Fibroblast of lung (primary cell): ENCODE results near the gene MYH9.

Experiments used
- EZH2 ChIP-seq: IDR thresholded peaks from 2 replicates; pipeline ENCODE4 v1.5.1; 2012; ENCODE audit warnings: low read length, control low read depth, mild to moderate bottlenecking; ENCODE audit errors: missing control alignments
- TF ChIP-seq, protein P1 (sequence below), 2 donors: IDR thresholded peaks in 1 of 2; conservative IDR thresholded peaks in 1 of 2; 1 replicate in 1 of 2; 2 replicates in 1 of 2; pipeline ENCODE4 v1.5.1; 2011 to 2012; ENCODE audit warnings: low read length in 2 of 2, control low read depth in 1 of 2, inconsistent platforms in 1 of 2, low read depth in 1 of 2, mild to moderate bottlenecking in 1 of 2

DNA sequence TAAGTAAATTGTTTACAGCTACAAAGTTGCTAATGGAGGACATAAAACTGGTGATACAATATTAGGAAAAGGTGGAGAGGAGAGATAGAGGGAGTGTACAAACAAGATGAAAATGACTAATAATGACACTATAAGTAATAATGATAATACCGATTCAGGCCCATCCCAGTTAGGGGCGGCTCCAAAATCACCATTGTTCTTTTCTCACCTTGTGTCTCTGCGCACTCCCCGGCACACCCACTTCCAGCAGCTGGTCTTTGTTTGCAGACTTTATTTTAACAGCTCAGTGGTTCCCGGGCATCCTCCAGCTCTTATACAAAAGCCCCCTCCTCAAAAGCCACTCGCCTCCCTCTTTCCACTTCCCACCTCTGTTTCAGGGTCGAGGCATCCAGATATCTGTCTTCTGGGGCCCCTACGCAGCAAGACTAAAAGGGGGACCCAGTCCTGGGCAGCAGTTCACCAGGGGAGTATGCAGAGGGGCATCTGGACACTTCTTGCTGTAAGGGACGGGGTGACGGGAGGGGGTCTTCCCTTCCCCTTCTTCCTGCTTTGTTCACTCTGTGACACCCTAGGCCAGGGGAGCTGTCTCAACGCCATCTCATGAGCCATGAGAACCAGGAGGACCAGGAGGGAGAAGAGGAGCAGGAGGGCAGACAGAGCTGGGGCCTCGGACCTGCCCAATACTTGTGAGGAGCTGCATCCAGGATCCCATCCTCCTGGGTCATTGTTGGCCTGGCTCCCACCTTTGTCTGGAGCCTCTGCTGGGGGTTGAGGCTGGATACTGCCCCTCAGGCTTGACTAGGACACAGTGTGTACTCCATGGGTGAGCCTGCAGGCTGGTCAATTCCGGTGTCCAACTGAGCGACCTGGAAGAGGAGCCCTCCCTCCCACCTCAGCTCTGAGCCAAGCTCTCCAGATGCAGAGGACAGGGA is 151.1 kb downstream of the MYH9 start:
- no peak for TF ChIP-seq EZH2
- TF ChIP-seq, protein P1, sequence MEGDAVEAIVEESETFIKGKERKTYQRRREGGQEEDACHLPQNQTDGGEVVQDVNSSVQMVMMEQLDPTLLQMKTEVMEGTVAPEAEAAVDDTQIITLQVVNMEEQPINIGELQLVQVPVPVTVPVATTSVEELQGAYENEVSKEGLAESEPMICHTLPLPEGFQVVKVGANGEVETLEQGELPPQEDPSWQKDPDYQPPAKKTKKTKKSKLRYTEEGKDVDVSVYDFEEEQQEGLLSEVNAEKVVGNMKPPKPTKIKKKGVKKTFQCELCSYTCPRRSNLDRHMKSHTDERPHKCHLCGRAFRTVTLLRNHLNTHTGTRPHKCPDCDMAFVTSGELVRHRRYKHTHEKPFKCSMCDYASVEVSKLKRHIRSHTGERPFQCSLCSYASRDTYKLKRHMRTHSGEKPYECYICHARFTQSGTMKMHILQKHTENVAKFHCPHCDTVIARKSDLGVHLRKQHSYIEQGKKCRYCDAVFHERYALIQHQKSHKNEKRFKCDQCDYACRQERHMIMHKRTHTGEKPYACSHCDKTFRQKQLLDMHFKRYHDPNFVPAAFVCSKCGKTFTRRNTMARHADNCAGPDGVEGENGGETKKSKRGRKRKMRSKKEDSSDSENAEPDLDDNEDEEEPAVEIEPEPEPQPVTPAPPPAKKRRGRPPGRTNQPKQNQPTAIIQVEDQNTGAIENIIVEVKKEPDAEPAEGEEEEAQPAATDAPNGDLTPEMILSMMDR (conservative IDR thresholded peaks at IDR 0.05 in 1 of 2, IDR thresholded peaks at IDR 0.05 in 1 of 2; ENCODE audit: low read depth in 1 of 2, low read length in 2 of 2) = no peak
